Measurements from ENCODE around the gene SETX. TPM values are rescaled to one million over a fixed set of nuclear protein-coding genes. Genes with fewer than 3 reads are reported as not detected.

SETX gene
- total RNA-seq, 1 experiment from 2014 or later, result 44.3 TPM

DNA sequence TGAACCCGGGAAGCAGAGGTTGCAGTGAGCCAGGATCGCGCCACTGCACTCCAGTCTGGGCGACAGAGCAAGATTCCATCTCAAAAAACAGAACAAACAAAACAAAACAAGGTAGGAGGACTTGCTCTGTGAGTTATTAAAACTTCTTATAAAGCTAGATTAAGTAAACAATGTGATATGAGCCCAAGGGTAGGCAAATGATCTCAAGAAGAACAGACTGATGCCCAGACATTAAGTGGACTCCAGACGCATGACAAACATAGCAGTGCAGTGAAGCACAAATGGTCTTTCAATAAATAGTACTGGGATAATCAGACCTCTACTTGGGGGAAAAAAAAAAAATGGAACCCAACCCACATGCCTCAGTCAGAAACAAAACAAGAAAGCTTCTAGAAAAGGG lies 45.7 kb downstream of the SETX start:
- H4K5ac ChIP-seq (ENCODE audit: insufficient read length, low read depth, low read length), result no peak overlapping the region
- no peak overlapping the region for H3K4me2 ChIP-seq (ENCODE audit: insufficient read depth, insufficient read length, low read length)
- TF ChIP-seq CTCF (conservative IDR thresholded peaks at IDR 0.05), result no peak
- no peak for DNase-seq
- Mint-ChIP-seq H3K27ac (peak overlapping the region in 1 of 3 experiments; percentile 28; a peak in 1 of 7 replicates), H3K27me3 (ENCODE audit: low read depth) (no peaks in the 10 kb centered on the region), H3K4me1 (no peaks in the 10 kb centered on the region), H3K9me3 (no peaks in the 10 kb centered on the region), H3K36me3 (ENCODE audit: insufficient read depth in 1 of 3, low read depth in 3 of 3) (peaks cover 27 to 69% (median 56%) of the 10 kb centered on the region in 3 experiments), H3K4me3 (no peak overlapping the region)
- no peak overlapping the region for H2BK5ac ChIP-seq (ENCODE audit: insufficient read length, low read length)
- H3K23me2 ChIP-seq (ENCODE audit: insufficient read length, low read depth, low read length, poor library complexity, severe bottlenecking), result no peaks in the 10 kb centered on the region
- H2BK20ac ChIP-seq (ENCODE audit: low read depth, low read length, poor library complexity, severe bottlenecking), result no peak overlapping the region
- no peak overlapping the region for H3K56ac ChIP-seq (ENCODE audit: insufficient read length, low read depth, low read length)
- H3K4ac ChIP-seq (ENCODE audit: low read depth, low read length), result no peak overlapping the region
- H3K14ac ChIP-seq (ENCODE audit: insufficient read depth, low read length), result no peak overlapping the region
- H3K27me3 ChIP-seq (ENCODE audit: insufficient read depth, low read length), result no peaks in the 10 kb centered on the region
- no peaks in the 10 kb centered on the region for H3K79me1 ChIP-seq (ENCODE audit: insufficient read depth, low read depth, low read length, poor library complexity, severe bottlenecking)
- no peak overlapping the region for H3K23ac ChIP-seq (ENCODE audit: insufficient read length, low read depth, low read length)
- no peak overlapping the region for H4K91ac ChIP-seq (ENCODE audit: insufficient read length, low read depth, low read length)
- no peak overlapping the region for H3K18ac ChIP-seq (ENCODE audit: insufficient read length, low read depth, low read length)
- H3K9me3 ChIP-seq (ENCODE audit: control insufficient read depth, low read depth, low read length), result no peaks in the 10 kb centered on the region
- no peak overlapping the region for H3K9ac ChIP-seq (ENCODE audit: extremely low read depth, insufficient read length, low read length)
- no peaks in the 10 kb centered on the region for H3K79me2 ChIP-seq (ENCODE audit: insufficient read depth, low read length)
- no peak overlapping the region for H2BK15ac ChIP-seq (ENCODE audit: low read depth, low read length)
- no peak overlapping the region for H2BK12ac ChIP-seq (ENCODE audit: insufficient read length, low read depth, low read length)
- H4K8ac ChIP-seq (replicated peaks; ENCODE audit: insufficient read length, low read depth, low read length), result no peak overlapping the region
- no peak overlapping the region for H3T11ph ChIP-seq (ENCODE audit: low read length)
- no peak overlapping the region for H3K27ac ChIP-seq (ENCODE audit: insufficient read length, low read depth, low read length)
- H3K4me1 ChIP-seq (ENCODE audit: insufficient read depth, low read length), result no peaks in the 10 kb centered on the region
- no peak overlapping the region for H2AFZ ChIP-seq (ENCODE audit: low read length)
- H2BK120ac ChIP-seq (ENCODE audit: low read depth, low read length, poor library complexity, severe bottlenecking), result no peak overlapping the region
- no peaks in the 10 kb centered on the region for H4K20me1 ChIP-seq (ENCODE audit: control insufficient read depth, insufficient read depth, insufficient read length)
- no peak overlapping the region for H2AK5ac ChIP-seq (ENCODE audit: insufficient read length, low read length)
- no CpG with 5 or more reads among the region's 5 CpGs for WGBS (ENCODE audit: extremely low coverage, insufficient read length, low lambda C conversion rate)
